ENCODE results near the gene PPP1R11. TPM values are rescaled to one million over a fixed set of nuclear protein-coding genes. Genes with fewer than 3 reads are reported as not detected.

PPP1R11 gene
- total and polyA plus RNA-seq, 9 of the 15 experiments (the other 6 are each of a cell fraction or from before 2014, with no cell fraction given): 17.8 to 94.8 (median 44.6) TPM

DNA sequence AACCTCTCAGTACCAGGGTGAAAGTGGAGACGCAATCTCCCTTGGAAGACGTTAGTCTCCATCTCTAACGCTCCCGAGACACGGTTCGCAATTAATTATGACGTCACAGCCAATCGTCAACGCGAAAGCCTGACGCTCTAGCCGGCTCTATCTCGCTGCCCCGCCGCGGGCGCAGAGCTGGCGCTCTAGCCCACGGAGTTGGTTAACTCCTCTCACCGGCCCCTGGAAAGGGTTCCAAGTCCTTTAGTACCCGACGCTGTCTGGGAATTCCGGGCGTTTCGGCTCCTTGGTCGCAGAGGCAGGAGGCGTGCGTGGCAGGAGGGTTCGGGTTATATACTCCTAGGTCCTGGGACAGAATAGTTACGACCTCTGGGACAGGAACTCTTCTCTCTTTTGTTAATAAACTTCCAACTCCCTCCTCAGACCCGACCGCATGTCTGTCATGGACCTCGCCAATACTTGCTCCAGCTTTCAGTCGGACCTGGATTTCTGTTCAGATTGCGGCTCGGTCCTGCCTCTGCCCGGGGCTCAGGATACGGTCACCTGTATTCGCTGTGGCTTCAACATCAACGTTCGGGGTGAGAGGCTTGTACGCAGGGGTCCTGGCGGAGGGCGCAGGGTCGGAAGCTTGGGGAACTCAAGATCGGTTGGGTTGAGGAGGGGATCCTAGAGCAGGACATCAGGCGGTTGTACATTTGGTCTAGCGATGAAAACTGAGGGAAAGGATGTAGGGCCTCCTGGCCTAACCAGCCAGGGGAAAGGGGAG is 5.7 kb upstream of the PPP1R11 start, which contains the start of gene POLR1H (continued):
- TF ChIP-seq, protein P1, sequence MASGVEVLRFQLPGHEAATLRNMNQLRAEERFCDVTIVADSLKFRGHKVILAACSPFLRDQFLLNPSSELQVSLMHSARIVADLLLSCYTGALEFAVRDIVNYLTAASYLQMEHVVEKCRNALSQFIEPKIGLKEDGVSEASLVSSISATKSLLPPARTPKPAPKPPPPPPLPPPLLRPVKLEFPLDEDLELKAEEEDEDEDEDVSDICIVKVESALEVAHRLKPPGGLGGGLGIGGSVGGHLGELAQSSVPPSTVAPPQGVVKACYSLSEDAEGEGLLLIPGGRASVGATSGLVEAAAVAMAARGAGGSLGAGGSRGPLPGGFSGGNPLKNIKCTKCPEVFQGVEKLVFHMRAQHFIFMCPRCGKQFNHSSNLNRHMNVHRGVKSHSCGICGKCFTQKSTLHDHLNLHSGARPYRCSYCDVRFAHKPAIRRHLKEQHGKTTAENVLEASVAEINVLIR (CRISPR knock-in tag; IDR thresholded peaks at IDR 0.05): peak; percentile 98
- TF ChIP-seq, protein P2, sequence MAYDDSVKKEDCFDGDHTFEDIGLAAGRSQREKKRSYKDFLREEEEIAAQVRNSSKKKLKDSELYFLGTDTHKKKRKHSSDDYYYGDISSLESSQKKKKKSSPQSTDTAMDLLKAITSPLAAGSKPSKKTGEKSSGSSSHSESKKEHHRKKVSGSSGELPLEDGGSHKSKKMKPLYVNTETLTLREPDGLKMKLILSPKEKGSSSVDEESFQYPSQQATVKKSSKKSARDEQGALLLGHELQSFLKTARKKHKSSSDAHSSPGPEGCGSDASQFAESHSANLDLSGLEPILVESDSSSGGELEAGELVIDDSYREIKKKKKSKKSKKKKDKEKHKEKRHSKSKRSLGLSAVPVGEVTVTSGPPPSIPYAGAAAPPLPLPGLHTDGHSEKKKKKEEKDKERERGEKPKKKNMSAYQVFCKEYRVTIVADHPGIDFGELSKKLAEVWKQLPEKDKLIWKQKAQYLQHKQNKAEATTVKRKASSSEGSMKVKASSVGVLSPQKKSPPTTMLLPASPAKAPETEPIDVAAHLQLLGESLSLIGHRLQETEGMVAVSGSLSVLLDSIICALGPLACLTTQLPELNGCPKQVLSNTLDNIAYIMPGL (CRISPR knock-in tag; IDR thresholded peaks at IDR 0.05): peak; percentile 23; the same call in 1 of the 2 replicates
- TF ChIP-seq SRSF1 (IDR thresholded peaks at IDR 0.05; ENCODE audit: low read depth, low read length): no peak
- TF ChIP-seq, protein P3, sequence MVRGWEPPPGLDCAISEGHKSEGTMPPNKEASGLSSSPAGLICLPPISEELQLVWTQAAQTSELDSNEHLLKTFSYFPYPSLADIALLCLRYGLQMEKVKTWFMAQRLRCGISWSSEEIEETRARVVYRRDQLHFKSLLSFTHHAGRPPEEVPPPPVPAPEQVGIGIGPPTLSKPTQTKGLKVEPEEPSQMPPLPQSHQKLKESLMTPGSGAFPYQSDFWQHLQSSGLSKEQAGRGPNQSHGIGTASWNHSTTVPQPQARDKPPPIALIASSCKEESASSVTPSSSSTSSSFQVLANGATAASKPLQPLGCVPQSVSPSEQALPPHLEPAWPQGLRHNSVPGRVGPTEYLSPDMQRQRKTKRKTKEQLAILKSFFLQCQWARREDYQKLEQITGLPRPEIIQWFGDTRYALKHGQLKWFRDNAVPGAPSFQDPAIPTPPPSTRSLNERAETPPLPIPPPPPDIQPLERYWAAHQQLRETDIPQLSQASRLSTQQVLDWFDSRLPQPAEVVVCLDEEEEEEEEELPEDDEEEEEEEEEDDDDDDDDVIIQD (CRISPR knock-in tag; IDR thresholded peaks at IDR 0.05): no peak
- 0 out of 2 replicates have a peak, but pooled peaks have one; percentile 31 for TF ChIP-seq ZBTB17 (CRISPR knock-in tag; IDR thresholded peaks at IDR 0.05)
- peak; percentile 55; the same call in 1 of the 2 replicates for TF ChIP-seq TEAD4 (IDR thresholded peaks at IDR 0.05; ENCODE audit: low read length)
- TF ChIP-seq TEAD4 (CRISPR knock-in tag; IDR thresholded peaks at IDR 0.05; ENCODE audit: borderline replicate concordance): no peak
- TF ChIP-seq ETV5 (CRISPR knock-in tag; IDR thresholded peaks at IDR 0.05; ENCODE audit: low read depth): no peak
- TF ChIP-seq MTA1 (IDR thresholded peaks at IDR 0.05; ENCODE audit: borderline replicate concordance): peak; percentile 98
- no peak for TF ChIP-seq HEY1 (CRISPR knock-in tag; IDR thresholded peaks at IDR 0.05; ENCODE audit: borderline replicate concordance)
- peak; percentile 40; the same call in 1 of the 2 replicates for TF ChIP-seq NFIX (CRISPR knock-in tag; IDR thresholded peaks at IDR 0.05; ENCODE audit: low read depth)
- TF ChIP-seq TARDBP (IDR thresholded peaks at IDR 0.05): no peak
- peak; percentile 82 for TF ChIP-seq HMGN3 (IDR thresholded peaks at IDR 0.05; ENCODE audit: borderline replicate concordance, extremely low read depth, insufficient read length, low read depth, low read length)
- TF ChIP-seq CTBP1 (IDR thresholded peaks at IDR 0.05; ENCODE audit: borderline replicate concordance): peak; percentile 55; the same call in 1 of the 2 replicates
- peak; percentile 75 for TF ChIP-seq SP1 (CRISPR knock-in tag; IDR thresholded peaks at IDR 0.05)
- TF ChIP-seq ZNF274 (IDR thresholded peaks at IDR 0.05; ENCODE audit: borderline replicate concordance, low read depth, low read length): no peak
- TF ChIP-seq CREB1 (IDR thresholded peaks at IDR 0.05): peak; percentile 97
- peak; percentile 96 for TF ChIP-seq CREB1 (CRISPR knock-in tag; IDR thresholded peaks at IDR 0.05)
- TF ChIP-seq, protein P4, sequence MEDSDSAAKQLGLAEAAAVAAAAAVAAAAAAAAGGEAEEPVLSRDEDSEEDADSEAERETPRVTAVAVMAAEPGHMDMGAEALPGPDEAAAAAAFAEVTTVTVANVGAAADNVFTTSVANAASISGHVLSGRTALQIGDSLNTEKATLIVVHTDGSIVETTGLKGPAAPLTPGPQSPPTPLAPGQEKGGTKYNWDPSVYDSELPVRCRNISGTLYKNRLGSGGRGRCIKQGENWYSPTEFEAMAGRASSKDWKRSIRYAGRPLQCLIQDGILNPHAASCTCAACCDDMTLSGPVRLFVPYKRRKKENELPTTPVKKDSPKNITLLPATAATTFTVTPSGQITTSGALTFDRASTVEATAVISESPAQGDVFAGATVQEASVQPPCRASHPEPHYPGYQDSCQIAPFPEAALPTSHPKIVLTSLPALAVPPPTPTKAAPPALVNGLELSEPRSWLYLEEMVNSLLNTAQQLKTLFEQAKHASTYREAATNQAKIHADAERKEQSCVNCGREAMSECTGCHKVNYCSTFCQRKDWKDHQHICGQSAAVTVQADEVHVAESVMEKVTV (CRISPR knock-in tag; IDR thresholded peaks at IDR 0.05): no peak
- peak; percentile 88 for TF ChIP-seq ATF1 (CRISPR knock-in tag; IDR thresholded peaks at IDR 0.05)
- TF ChIP-seq ATF1 (tag; IDR thresholded peaks at IDR 0.05): peak; percentile 100
- TF ChIP-seq CEBPB (tag; IDR thresholded peaks at IDR 0.05): peak; percentile 68; the same call in 1 of the 2 replicates
- peak; percentile 38; the same call in 1 of the 2 replicates for TF ChIP-seq GABPB1 (CRISPR knock-in tag; IDR thresholded peaks at IDR 0.05)
- peak; percentile 88 for TF ChIP-seq SMAD4 (CRISPR knock-in tag; conservative IDR thresholded peaks at IDR 0.05)
